OCI-M2 (cell line): ENCODE results near the gene LCNL1.

Experiments
- DNase-seq: peaks from one replicate; lab custom pipeline; 2025; ENCODE audit not compliant: unreplicated experiment; lab: John Stamatoyannopoulos, UW

LCNL1 gene

DNA sequence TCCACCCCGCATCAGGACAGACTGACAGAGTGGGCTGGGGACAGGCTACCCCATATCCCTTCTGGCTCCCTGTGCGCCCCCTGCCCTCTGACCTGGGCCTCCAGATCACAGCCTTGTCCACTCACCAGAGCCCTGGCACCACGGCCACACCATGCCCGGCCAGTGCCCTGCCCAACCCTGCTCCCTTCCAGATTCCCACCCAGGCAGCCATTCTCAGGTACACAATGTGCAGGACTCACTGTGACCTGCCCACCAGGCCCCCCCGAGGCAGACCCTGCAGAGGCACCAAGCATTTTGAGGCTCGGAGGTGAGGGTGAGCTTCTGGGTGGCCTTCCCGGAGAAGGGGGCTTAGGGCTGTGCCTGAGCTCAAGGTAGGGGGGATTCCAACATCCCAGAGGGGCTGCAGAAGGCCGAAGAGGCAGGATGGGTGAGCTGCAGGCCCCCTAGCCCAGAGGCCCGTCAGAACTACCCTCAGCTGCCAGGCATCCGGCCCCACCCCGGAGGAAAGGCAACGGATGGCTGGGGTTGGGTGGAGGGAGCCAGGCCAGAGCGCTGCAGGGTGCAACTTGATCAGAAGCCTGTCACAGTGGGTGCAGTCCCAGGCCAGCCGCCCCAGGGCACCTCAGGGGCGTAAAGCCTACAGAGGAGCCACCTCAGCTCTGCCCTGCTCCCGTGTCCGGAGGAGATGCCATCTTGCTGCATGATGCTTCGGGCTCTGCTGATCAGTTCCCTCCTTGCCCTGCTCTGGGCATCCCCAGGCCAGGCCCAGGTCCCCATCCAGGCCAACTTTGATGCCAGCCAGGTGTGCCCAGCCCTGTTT is at the start of gene LCNL1:
TSS of gene LCNL1 (plus strand) at position 762 of the 820 bp plus-strand sequence. CDS start 594 bp downstream, outside the sequence.
- DNase-seq: no peak

GRCh38 chr9:136934277-136934676 is 48.5 kb upstream of the LCNL1 start:
- DNase-seq: no peak

GRCh38 chr9:136935651-136936050 is 47.1 kb upstream of the LCNL1 start:
- no peak for DNase-seq

DNA sequence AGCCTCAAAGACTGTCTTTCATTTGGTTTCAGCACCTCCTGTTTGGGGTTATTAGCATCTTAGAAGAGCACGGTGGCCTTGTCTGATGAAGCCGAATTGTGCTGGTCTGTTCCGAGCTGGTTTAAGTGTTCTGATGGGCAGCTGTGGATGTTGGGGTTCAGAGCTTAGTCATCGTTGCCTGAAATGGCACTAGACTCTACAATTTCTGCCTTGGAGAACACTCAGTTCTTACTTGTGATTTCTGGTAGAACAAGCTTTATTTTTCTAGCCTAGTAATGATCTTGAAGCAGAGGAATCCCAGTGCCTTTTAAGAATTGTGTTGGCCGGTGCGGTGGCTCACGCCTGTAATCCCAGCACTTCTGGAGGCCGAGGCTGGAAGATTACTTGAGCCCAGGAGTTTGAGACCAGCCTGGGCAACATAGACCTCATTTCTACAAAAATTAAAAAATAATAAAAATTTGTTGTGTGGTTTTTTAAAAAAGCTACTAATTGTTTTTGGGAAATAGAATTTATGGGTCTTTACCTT is 46.1 kb upstream of the LCNL1 start:
- no peak for DNase-seq

- DNase-seq: no peak
Observed at GRCh38 chr9:136937186-136938001, 45.4 kb upstream of the LCNL1 start.

GRCh38 chr9:136939431-136939995 is 43.3 kb upstream of the LCNL1 start:
- DNase-seq: no peak

DNA sequence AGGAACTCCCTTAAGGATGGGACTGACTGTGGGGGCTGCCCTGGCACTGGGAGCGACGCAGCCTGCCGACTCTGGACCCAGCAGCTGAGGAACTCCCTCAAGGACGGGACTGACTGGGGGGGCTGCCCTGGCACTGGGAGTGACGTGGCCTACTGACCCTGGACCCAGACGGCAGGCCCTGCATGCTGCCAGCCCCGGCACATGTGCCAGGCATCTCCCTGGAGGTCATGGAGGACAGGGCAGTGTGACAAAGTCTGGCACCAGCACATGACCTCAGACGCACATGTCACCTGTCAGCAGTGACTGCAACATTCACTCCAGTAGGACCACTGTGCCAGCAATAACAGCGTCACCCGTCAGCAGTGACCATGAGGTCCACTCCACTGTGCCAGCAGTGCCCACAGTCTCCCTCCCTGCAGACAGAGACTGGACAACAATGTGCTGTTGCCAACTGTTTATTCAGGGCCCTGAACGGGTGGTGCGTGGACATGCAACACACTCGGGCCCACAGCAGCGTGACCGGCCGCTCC is 42.7 kb upstream of the LCNL1 start:
- no peak for DNase-seq

- DNase-seq: no peak
Observed at GRCh38 chr9:136940526-136941230, 42.1 kb upstream of the LCNL1 start.

DNA sequence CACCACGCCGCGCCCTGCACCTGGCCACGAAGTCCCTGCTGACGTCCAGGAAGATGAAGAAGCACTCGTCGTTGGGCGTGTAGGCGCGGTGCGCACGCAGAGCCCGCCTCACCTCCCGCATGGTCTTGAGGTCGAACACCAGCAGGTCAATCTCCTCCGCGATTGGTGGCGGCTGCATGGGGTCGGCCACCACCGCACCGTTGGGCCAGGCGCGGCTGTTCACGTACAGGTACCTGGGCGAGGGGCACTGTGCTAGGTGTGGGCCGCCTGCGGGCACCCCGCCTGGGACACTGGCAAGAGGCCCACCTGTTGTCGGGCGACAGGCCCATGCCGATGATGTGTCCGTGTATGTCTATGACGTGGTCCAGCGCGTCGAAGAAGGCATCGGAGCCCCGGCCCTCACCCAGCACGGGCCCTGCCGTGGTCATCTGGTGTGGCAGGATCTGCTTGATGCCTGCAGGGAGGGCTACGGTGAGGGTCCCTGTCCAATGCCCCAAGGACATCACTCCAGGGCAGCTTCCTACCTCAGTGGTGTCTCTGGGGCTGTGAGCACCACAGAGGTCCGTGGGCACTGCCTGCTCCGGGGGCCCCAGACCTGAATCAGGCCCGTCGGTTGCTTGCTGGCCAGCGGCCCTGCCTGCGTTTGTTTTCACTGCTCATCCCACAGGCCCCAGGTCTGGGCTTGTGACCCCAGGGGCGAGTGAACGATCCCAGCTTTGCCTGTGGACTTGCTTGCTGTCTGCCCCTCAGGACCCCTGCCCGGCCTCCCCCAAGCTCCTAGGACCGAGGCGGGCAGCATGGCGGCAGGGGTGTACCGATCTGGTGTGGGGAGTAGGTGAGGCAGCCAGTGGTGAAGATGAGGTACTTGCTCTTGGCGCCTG is 41.3 kb upstream of the LCNL1 start:
- DNase-seq: no peak

DNA sequence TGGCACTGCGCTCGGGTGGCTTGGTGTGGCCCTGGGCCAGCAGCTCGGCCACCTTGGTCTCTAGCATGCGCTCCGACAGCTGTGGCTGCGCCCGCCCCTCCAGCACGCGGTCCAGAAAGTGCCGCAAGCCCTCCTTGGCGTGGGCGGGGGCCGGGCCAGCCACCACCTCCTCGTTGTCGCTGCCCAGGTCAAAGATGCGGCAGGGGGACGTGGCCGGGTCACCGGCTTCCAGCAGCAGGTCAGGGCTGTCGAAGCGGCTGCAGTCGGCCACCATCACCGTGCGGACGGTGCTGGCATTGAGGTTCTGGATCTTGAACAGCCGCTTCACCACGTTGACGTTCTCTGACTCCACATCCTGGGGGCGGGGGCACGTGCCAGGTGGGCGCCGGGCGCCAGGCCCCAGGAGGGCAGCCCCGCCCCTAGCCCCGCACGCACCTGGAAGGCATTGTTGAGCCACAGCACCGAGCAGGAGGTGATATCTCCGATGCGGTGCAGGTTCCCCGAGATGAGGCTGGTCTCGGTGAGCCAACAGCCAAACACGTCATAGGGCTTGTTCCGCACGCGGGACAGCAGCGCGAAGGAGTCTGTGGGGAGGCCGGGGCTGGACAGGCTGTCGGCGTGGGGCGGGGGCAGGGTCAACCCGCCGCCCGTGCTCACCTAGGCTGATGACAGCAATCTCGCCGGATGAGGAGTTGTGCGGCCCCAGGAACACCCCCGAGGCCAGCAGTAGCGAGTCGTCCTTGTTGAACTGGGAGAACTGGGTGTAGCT is 40.5 kb upstream of the LCNL1 start:
- no peak for DNase-seq

DNA sequence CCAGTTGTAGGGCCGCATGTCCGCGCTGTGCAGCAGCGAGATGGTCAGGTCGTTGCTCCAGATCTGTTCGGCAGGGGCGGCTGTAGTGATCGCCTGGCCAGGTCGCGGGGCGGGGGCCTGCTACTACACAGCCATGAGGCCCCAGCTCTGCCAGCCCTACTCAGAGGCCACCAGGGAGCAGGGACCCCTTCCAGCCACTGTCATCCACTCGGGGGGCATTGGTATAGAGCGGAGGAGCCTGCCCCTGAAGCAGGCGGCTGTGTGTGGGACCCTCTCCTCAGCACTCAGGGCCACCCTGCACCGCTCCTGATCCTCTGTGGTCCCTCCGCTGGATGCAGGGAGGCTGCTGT is 39.9 kb upstream of the LCNL1 start:
- DNase-seq: no peak

DNA sequence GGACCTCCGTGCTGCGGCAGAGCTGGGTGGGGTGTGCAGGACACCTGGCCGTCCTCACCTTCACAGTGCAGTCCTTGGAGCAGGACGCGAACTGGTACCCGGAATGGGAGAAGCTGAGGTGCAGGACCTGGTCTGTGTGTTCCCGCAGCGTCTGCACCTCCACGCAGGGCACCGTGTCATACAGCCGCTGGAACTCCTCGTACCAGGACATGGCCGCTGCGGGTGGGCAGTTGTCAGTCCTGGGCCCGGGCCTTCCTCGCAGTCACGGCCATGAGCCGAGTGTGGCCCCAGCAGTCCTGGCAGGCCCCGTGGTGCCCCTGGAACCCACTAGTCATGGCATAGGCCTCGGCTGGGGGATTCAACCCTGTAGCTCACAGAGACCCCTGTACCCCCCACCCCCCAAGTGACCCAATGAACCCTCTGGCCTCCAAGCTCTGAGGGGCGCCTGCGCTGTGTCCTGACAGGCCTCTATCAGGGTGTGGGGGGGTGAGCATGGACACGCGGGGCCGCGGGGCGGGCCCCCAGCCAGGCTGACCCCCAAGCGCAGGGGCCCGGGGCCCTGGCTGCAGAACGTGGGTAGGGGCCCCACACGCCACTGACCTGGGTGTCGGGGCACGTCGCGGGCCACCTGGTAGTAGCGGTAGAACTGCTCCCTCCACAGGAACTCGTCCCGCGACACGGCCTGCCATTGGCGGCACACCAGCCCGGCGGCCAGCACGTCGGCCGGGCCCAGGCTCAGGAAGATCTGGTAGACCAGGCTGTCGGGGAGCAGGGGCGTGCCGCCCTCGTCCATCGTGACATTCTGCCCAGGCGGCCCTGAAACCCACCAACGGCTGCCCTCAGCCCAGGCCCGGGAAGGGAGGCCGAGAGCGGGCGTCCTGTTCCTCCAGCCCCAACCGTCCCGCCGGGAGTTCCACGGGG is 39.2 kb upstream of the LCNL1 start:
- DNase-seq: no peak

- DNase-seq: no peak
Observed at GRCh38 chr9:136944212-136944518, 38.6 kb upstream of the LCNL1 start.

- DNase-seq: peak; percentile 15
Observed at GRCh38 chr9:136944519-136945332, 38.1 kb upstream of the LCNL1 start, which contains the start of the genes C8G and FBXW5. C8G (plus strand) TSS chr9:136945243; CDS start chr9:136945321, 78 bp downstream. FBXW5 (minus strand) TSS chr9:136944738; CDS start chr9:136944083, 655 bp downstream.

DNA sequence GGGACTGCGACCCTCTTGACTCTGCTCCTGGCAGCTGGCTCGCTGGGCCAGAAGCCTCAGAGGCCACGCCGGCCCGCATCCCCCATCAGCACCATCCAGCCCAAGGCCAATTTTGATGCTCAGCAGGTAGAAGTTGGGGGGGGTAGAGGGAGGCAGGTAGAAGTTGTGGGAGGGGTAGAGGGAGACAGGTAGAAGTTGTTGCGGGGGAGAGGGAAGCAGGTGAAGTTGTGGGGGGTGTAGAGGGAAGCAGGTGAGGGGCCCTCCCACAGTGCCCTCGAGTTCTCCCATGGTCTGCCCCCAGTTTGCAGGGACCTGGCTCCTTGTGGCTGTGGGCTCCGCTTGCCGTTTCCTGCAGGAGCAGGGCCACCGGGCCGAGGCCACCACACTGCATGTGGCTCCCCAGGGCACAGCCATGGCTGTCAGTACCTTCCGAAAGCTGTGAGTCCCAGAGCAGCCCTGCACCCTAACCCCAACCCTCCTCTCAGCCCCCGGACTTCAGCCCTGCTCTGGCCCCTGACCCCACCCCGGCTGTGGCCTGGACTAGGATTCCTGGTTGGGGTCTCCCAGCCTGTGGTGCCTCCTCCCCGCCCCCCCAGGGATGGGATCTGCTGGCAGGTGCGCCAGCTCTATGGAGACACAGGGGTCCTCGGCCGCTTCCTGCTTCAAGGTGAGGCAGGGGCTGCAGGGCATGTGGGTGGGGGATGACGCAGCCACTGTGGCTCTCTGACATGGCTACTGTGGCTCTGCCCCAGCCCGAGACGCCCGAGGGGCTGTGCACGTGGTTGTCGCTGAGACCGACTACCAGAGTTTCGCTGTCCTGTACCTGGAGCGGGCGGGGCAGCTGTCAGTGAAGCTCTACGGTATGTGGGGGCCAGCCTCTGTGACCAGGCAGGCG is 37.2 kb upstream of the LCNL1 start:
- no peak for DNase-seq
